ENCODE data around the gene COL3A1.

The COL3A1 gene

DNA sequence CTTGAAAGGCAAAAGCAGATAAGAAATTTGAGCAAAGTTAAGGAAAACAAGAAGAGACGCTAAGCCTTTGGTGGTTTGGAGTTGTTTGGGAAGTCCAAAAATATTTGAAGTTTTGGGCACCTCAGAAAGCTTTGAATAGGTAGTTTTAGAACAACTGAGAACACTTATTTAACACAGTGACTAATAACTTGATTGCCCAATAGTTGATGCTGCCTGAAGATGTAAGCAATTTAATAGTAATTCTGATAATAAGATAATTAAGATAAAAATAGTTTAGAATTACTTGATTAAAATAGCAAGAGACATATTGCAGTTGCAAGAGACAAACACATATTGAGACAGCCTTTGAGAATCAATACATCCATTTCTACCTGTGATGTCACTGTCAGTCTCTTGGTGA is 16.5 kb upstream of the COL3A1 start:
- H3K27ac ChIP-seq (ENCODE audit: low read depth, low read length) = no peak overlapping the region
- no peaks in the 10 kb centered on the region for H3K36me3 ChIP-seq (ENCODE audit: control insufficient read depth, insufficient read depth, low read length)
- H3K4me1 ChIP-seq (ENCODE audit: control insufficient read depth, insufficient read depth, low read length) = no peaks in the 10 kb centered on the region
- no peaks in the 10 kb centered on the region for H3K27me3 ChIP-seq (ENCODE audit: control insufficient read depth, insufficient read depth, low read length)
- no peak overlapping the region for H3K4me3 ChIP-seq (ENCODE audit: low read depth, low read length)
- no peak overlapping the region for H3K9ac ChIP-seq (ENCODE audit: low read depth, low read length)
- no peaks in the 10 kb centered on the region for H3K9me3 ChIP-seq (ENCODE audit: control insufficient read depth, insufficient read depth, low read length)

DNA sequence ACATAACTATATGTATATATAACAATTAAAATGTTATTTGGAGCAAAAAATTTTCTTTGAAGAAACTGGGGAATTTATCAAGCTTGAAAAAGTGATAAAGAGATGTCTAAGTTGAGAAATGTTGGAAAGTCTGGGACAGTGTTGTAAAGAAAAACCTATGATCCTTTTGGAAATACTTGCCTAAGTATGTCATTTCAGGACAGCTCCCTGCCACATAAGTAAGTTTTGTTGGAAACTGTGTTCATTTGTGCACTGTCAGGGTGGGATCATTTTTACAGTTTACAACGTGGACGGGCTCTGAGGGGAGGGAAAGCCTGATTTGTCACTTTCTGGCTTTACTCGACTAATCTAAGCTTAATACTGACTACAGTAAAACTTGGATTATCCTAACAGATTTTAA is 10.4 kb upstream of the COL3A1 start:
- no peaks in the 10 kb centered on the region for H3K4me1 ChIP-seq (ENCODE audit: control insufficient read depth, insufficient read depth, low read length)
- no peaks in the 10 kb centered on the region for H3K27me3 ChIP-seq (ENCODE audit: control insufficient read depth, insufficient read depth, low read length)
- no peak overlapping the region for H3K4me3 ChIP-seq (ENCODE audit: low read depth, low read length)
- no peak overlapping the region for H3K27ac ChIP-seq (ENCODE audit: low read depth, low read length)
- H3K36me3 ChIP-seq (ENCODE audit: control insufficient read depth, insufficient read depth, low read length) = no peaks in the 10 kb centered on the region
- H3K9ac ChIP-seq (ENCODE audit: low read depth, low read length) = no peak overlapping the region
- H3K9me3 ChIP-seq (ENCODE audit: control insufficient read depth, insufficient read depth, low read length) = no peaks in the 10 kb centered on the region

DNA sequence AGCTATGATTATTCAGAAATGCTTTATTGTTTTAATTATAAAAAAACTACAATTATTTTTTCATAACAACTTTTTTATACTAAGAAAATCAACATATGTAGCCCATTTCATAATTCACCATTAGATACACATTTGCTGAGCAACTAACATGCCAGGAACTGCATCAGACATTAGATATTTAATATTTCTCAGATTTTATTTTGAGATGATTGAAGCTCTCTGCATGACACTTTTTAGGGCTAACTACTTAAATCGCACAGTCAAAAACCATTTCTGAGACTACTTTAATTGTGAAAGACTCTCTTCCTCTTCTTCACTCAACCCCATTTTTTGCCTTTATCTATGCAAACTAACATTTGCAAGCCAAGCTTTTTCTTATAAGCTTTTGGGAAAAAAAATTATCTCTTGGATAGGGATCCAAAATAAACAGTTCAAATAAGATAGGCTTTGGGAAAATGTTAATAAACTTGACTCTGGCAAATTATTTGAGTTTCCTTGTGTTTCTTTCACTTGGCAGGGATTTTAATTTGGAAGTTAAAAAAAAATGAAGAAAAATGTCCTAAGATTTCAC is 9.1 kb upstream of the COL3A1 start:
- H3K4me3 ChIP-seq (ENCODE audit: low read depth, low read length) = no peak overlapping the region
- no peaks in the 10 kb centered on the region for H3K9me3 ChIP-seq (ENCODE audit: control insufficient read depth, insufficient read depth, low read length)
- no peaks in the 10 kb centered on the region for H3K36me3 ChIP-seq (ENCODE audit: control insufficient read depth, insufficient read depth, low read length)
- no peaks in the 10 kb centered on the region for H3K4me1 ChIP-seq (ENCODE audit: control insufficient read depth, insufficient read depth, low read length)
- H3K27ac ChIP-seq (ENCODE audit: low read depth, low read length) = no peak overlapping the region
- H3K9ac ChIP-seq (ENCODE audit: low read depth, low read length) = no peak overlapping the region
- no peaks in the 10 kb centered on the region for H3K27me3 ChIP-seq (ENCODE audit: control insufficient read depth, insufficient read depth, low read length)

DNA sequence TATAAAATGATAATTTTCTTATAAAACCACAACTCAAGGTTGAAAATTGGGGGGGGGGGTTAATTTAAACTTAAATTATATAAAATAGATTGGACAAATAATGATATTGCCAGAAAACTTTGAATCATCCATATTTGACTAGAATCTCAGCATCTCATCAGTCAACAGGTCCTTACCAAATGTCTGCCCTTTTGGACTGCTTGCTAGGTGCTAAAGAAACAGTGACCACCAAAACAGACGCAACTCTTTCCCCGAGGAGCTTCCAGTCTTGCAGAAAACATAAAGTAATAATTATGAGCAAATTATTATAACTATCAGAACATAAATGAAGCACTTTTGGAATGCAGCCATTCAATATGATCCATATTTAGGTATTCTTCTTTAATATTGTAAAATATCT is 8.6 kb upstream of the COL3A1 start:
- Histone ChIP-seq H3K4me1 (ENCODE audit: control insufficient read depth, insufficient read depth, low read length) (no peaks in the 10 kb centered on the region), H3K27me3 (ENCODE audit: control insufficient read depth, insufficient read depth, low read length) (no peaks in the 10 kb centered on the region), H3K27ac (ENCODE audit: low read depth, low read length) (no peak overlapping the region), H3K36me3 (ENCODE audit: control insufficient read depth, insufficient read depth, low read length) (no peaks in the 10 kb centered on the region), H3K4me3 (ENCODE audit: low read depth, low read length) (no peak overlapping the region), H3K9me3 (ENCODE audit: control insufficient read depth, insufficient read depth, low read length) (no peaks in the 10 kb centered on the region), H3K9ac (ENCODE audit: low read depth, low read length) (no peak overlapping the region)

DNA sequence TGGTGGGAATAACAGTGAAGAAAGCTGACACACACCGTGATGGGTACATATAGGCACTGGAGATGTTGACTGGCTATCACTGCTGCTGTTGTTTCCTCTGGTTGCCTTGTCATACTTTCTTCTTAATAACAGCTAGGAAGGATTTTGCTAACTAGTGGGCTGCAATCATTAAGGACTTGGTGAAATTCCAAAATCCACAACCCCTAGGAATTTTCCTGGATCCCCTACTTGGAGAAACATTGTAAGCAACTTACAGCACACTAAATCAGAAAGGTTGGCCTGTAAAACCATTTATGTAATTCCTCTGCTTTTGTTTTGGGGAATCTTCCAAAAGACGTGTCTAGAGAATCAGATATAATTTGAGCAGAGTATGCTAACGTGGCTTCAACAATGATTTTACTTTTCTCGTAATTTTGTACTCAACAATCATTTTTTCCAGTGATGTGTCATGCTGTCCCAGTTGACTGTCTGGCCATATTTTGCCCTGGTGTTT is 8.0 kb upstream of the COL3A1 start:
- H3K9me3 ChIP-seq (ENCODE audit: control insufficient read depth, insufficient read depth, low read length) = no peaks in the 10 kb centered on the region
- no peak overlapping the region for H3K4me3 ChIP-seq (ENCODE audit: low read depth, low read length)
- no peak overlapping the region for H3K9ac ChIP-seq (ENCODE audit: low read depth, low read length)
- no peaks in the 10 kb centered on the region for H3K27me3 ChIP-seq (ENCODE audit: control insufficient read depth, insufficient read depth, low read length)
- H3K27ac ChIP-seq (ENCODE audit: low read depth, low read length) = no peak overlapping the region
- no peaks in the 10 kb centered on the region for H3K4me1 ChIP-seq (ENCODE audit: control insufficient read depth, insufficient read depth, low read length)
- H3K36me3 ChIP-seq (ENCODE audit: control insufficient read depth, insufficient read depth, low read length) = no peaks in the 10 kb centered on the region

DNA sequence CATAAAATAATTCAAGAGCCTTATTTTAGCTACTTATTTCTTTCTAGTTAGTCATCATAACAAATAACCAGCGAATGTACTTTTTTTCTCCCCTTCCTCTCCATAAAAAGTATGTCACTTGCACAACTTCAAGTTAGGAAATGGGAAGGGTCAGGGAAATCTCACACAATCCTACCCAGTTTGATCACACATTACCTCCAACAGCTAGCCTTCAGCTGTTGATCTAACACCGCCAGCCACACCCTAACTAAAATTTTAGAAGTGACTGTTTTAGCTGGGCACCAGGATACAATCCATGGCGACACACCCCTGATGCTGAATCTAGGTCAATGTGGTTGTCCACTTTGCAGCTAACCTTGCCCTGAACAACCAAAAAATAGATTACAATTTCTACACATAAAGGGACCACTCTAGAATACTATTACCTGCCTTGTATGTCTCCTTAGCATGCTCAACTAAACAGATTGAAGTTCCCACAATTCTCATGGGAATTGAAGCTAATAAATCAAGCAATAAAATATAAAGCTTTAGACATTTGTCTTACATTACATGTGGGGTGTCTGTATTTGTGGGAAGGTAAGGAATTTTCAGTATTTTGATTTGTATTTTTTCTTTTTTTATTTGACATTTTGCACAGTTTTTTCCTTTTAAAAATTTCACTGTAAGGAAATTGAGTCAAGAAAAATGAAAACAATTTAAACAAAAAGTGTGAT is 7.3 kb upstream of the COL3A1 start:
- H3K9me3 ChIP-seq (ENCODE audit: control insufficient read depth, insufficient read depth, low read length) = no peaks in the 10 kb centered on the region
- no peaks in the 10 kb centered on the region for H3K36me3 ChIP-seq (ENCODE audit: control insufficient read depth, insufficient read depth, low read length)
- H3K4me1 ChIP-seq (ENCODE audit: control insufficient read depth, insufficient read depth, low read length) = no peaks in the 10 kb centered on the region
- H3K27me3 ChIP-seq (ENCODE audit: control insufficient read depth, insufficient read depth, low read length) = no peaks in the 10 kb centered on the region
- H3K9ac ChIP-seq (ENCODE audit: low read depth, low read length) = no peak overlapping the region
- no peak overlapping the region for H3K27ac ChIP-seq (ENCODE audit: low read depth, low read length)
- no peak overlapping the region for H3K4me3 ChIP-seq (ENCODE audit: low read depth, low read length)

DNA sequence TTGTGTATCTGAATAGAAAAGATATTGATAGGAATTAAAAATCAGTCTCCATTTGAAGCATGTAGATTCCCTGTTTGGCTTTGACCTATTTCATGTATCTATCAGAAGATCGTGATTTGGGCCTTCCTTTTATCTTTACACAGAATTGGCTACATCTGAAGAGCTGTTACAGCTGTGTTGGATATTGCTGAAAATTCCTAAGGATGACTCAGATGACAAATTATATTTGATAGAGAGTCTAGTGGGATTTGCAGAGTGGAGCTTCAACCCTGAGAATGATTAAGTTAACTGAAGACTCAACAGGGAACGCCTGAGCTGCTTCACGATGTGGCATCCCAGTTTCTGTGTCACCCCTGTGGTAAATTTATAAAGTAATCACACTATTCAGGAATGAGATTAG is 4.9 kb upstream of the COL3A1 start:
- Histone ChIP-seq H3K36me3 (ENCODE audit: control insufficient read depth, insufficient read depth, low read length) (no peaks in the 10 kb centered on the region), H3K9me3 (ENCODE audit: control insufficient read depth, insufficient read depth, low read length) (no peaks in the 10 kb centered on the region), H3K9ac (ENCODE audit: low read depth, low read length) (no peak overlapping the region), H3K27me3 (ENCODE audit: control insufficient read depth, insufficient read depth, low read length) (no peaks in the 10 kb centered on the region), H3K4me1 (ENCODE audit: control insufficient read depth, insufficient read depth, low read length) (no peaks in the 10 kb centered on the region; the same call in 1 of the 2 replicates), H3K4me3 (ENCODE audit: low read depth, low read length) (no peak overlapping the region), H3K27ac (ENCODE audit: low read depth, low read length) (no peak overlapping the region)

DNA sequence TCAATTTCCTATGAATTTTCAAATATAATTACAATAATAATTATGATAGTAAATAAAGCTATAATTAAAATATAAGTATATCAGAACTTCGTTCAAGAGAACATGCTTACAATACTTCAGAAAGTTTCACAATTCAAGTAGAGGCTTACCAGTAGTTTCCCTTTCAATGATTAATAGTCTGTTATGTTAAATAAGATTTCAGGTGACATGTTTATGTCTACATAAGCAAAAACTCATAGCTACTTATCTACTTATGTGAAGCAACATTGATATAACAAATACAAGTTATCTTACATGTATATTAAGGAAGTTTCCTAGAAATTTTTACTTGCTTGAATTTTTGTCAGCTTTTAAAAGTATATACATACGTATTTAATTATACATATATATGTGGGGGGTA is 4.5 kb upstream of the COL3A1 start:
- no peaks in the 10 kb centered on the region for H3K9me3 ChIP-seq (ENCODE audit: control insufficient read depth, insufficient read depth, low read length)
- H3K27ac ChIP-seq (ENCODE audit: low read depth, low read length) = no peak overlapping the region
- no peak overlapping the region for H3K9ac ChIP-seq (ENCODE audit: low read depth, low read length)
- H3K27me3 ChIP-seq (ENCODE audit: control insufficient read depth, insufficient read depth, low read length) = no peaks in the 10 kb centered on the region
- no peaks in the 10 kb centered on the region; the same call in 1 of the 2 replicates for H3K4me1 ChIP-seq (ENCODE audit: control insufficient read depth, insufficient read depth, low read length)
- no peaks in the 10 kb centered on the region for H3K36me3 ChIP-seq (ENCODE audit: control insufficient read depth, insufficient read depth, low read length)
- no peak overlapping the region for H3K4me3 ChIP-seq (ENCODE audit: low read depth, low read length)

DNA sequence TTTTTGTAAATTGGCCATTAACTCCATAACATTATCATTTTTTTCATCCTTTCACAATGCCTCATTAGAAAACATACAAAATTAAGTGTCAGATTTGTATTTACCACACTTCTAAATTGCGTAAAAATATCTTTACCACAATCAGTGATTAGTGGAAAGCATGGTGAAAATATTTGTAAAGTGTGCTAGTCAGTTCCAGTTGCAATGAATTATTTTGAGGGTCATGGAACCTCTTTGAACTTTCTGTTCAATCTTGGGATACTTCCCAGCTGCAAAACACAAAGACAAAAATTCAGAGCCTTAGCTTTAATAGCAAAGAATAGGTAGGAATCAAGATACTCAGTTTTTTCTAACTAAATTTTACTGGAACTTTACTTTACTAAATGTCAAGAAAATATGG is 4.0 kb upstream of the COL3A1 start:
- Histone ChIP-seq H3K9ac (ENCODE audit: low read depth, low read length) (no peak overlapping the region), H3K4me3 (ENCODE audit: low read depth, low read length) (no peak overlapping the region), H3K27ac (ENCODE audit: low read depth, low read length) (no peak overlapping the region)

DNA sequence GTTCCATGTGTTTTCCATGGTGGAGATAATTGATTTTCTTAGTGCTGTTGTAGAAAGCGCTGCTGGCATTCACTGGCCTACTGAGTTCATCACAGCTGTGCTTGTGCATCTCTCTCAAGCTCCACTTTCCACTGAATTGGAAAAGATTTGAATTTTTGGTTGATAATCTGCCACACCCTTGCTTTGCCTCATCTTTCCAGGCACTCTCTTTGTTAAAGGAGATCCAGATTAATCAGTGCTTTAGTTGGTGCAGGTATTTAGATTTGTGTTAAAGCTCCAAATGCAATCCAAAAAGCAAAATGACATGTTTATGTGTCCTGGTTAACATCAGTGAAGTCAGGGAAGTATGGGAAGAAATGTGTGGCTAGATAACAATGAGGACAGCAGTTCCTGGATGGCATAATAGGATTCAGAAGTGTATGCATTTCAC is 2.7 kb upstream of the COL3A1 start:
- Histone ChIP-seq H3K36me3 (ENCODE audit: control insufficient read depth, insufficient read depth, low read length) (no peaks in the 10 kb centered on the region), H3K4me3 (ENCODE audit: low read depth, low read length) (no peak overlapping the region), H3K9ac (ENCODE audit: low read depth, low read length) (no peak overlapping the region), H3K9me3 (ENCODE audit: control insufficient read depth, insufficient read depth, low read length) (no peaks in the 10 kb centered on the region), H3K4me1 (ENCODE audit: control insufficient read depth, insufficient read depth, low read length) (no peaks in the 10 kb centered on the region; the same call in 1 of the 2 replicates), H3K27ac (ENCODE audit: low read depth, low read length) (no peak overlapping the region), H3K27me3 (ENCODE audit: control insufficient read depth, insufficient read depth, low read length) (no peaks in the 10 kb centered on the region)

More for the DNA sequence above, 4.0 kb upstream of the COL3A1 start:
- Histone ChIP-seq H3K4me1 (ENCODE audit: control insufficient read depth, insufficient read depth, low read length) (no peaks in the 10 kb centered on the region; the same call in 1 of the 2 replicates), H3K9me3 (ENCODE audit: control insufficient read depth, insufficient read depth, low read length) (no peaks in the 10 kb centered on the region), H3K27me3 (ENCODE audit: control insufficient read depth, insufficient read depth, low read length) (no peaks in the 10 kb centered on the region), H3K36me3 (ENCODE audit: control insufficient read depth, insufficient read depth, low read length) (no peaks in the 10 kb centered on the region)

DNA sequence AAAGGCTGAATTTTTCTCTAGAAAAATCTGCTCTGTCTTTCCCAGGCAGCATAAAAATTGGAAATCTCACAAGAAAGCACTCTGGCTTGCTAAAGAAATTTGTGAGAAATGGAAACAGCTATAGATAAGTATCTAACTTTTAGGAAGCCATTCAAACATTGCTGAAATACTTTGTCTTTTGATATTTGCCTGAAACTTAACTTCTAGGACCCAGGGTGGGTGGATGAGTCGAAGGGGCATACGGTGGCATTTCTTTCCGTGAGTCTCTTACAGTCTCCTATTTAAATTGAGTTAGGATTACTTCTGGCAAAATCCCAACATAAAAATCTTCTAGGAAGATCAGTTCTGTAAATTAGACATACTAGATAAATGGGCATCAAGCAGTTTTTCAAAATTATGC is 532 bp upstream of the COL3A1 start:
- Histone ChIP-seq H3K4me3 (ENCODE audit: low read depth, low read length) (no peak overlapping the region), H3K9ac (ENCODE audit: low read depth, low read length) (no peak overlapping the region), H3K4me1 (ENCODE audit: control insufficient read depth, insufficient read depth, low read length) (peaks cover 2% of the 10 kb centered on the region; the same call in 1 of the 2 replicates), H3K36me3 (ENCODE audit: control insufficient read depth, insufficient read depth, low read length) (no peaks in the 10 kb centered on the region), H3K27ac (ENCODE audit: low read depth, low read length) (no peak overlapping the region), H3K9me3 (ENCODE audit: control insufficient read depth, insufficient read depth, low read length) (no peaks in the 10 kb centered on the region), H3K27me3 (ENCODE audit: control insufficient read depth, insufficient read depth, low read length) (no peaks in the 10 kb centered on the region)
